Spinal cord (tissue), 10 donors: ENCODE results near the gene LAMA1. TPM values are rescaled to one million over a fixed set of nuclear protein-coding genes. Genes with fewer than 3 reads are reported as not detected.

Source experiments
- DNase-seq, 6 donors: peaks; one replicate each; pipeline versions ENCODE4 v3.0.0 to v3.0.0-alpha.2; 2013 to 2015; ENCODE audit warnings: low spot score in 6 of 6, low read depth in 4 of 6
- H3K27ac ChIP-seq: one replicate; pipeline ENCODE4 v1.5.1; 2013; ENCODE audit warnings: low read depth, low read length, control low read depth
- H3K27me3 ChIP-seq: one replicate; pipeline ENCODE4 v1.6.1; 2013; ENCODE audit warnings: low read length; ENCODE audit not compliant: control insufficient read depth, insufficient read depth
- H3K36me3 ChIP-seq: one replicate; pipeline ENCODE4 v1.6.1; 2013; ENCODE audit warnings: low read length; ENCODE audit not compliant: control insufficient read depth, insufficient read depth
- H3K4me1 ChIP-seq: one replicate; pipeline ENCODE4 v1.6.1; 2013; ENCODE audit warnings: low read length; ENCODE audit not compliant: control insufficient read depth, insufficient read depth
- H3K4me3 ChIP-seq: one replicate; pipeline ENCODE4 v1.5.1; 2013; ENCODE audit warnings: low read depth, low read length, control low read depth
- H3K9me3 ChIP-seq: one replicate; pipeline ENCODE4 v1.6.1; 2013; ENCODE audit warnings: low read length; ENCODE audit not compliant: control insufficient read depth, insufficient read depth
- WGBS: methylation state at CpG from one replicate; pipeline ENCODE4 v1.1.5; 2013; ENCODE audit warnings: missing lambda C conversion rate; ENCODE audit not compliant: insufficient coverage; 5-methylcytosine and 5-hydroxymethylcytosine counted together
- polyA plus RNA-seq, 2 donors: library from polyadenylated mRNA; unstranded; fragments of 120-200 nt; gene quantifications; one replicate each; pipeline ENCODE4 v1.2.1, GENCODE V29; 2013; ENCODE audit not compliant: insufficient read length in 2 of 2
- total RNA-seq, 2 donors: library from RNA; depleted of rRNA in 1 of 2; stranded (reverse); fragments of 120-200 nt in 1 of 2; fragments of >200 nt in 1 of 2; gene quantifications; one replicate each; pipeline versions ENCODE4 v1.2.3 to v1.2.4, GENCODE V29; 2013 to 2014
- donor health status: healthy.

LAMA1 gene
- total and polyA plus RNA-seq, 4 donors = 31.6 to 55.6 (median 46.7) TPM

DNA sequence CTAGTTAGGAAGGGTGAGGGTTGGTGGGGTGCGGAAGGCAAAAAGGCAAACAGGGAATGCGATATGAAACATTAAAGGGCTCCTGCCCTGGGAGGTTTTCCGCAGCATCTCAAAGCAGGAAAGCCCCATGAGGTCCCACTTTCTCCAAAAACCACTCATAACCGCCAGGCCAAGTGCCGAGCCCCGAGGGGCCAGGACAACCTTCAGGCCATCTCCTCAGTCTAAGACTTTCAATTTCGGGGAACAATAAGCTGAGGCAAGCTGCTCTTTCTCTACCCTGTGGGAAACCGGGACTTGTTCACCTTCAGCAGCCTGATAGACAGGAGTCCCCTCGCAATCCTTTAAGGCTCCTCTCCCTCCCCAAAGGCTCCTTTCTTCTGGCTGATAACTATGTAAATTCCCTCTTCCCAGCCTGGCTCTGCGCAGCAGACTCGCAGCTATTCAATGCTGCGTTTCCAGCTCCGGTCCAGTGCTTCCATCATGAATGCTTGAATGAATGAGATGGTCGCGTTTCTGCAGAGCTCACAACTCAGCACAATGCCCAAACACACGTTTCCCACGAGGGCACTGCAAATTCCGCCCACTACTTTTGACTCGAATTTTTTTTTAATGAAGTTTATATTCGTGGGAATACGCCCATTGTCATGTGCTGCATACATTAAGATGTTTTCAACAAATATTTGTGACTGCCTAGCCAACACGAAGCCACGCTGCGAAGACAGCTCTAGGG lies 1.4 kb downstream of the LAMA1 start:
- Histone ChIP-seq H3K27me3 (peaks cover 2% of the 10 kb centered on the region), H3K27ac (peak overlapping the region; percentile 8), H3K4me1 (peaks cover 19% of the 10 kb centered on the region), H3K36me3 (no peaks in the 10 kb centered on the region), H3K4me3 (peak overlapping the region; percentile 74), H3K9me3 (no peaks in the 10 kb centered on the region)
- DNase-seq = peak in 2 of 6 donors; percentile 85 to 88
- 1% methylated on average over 11 of the region's 24 CpGs for WGBS

DNA sequence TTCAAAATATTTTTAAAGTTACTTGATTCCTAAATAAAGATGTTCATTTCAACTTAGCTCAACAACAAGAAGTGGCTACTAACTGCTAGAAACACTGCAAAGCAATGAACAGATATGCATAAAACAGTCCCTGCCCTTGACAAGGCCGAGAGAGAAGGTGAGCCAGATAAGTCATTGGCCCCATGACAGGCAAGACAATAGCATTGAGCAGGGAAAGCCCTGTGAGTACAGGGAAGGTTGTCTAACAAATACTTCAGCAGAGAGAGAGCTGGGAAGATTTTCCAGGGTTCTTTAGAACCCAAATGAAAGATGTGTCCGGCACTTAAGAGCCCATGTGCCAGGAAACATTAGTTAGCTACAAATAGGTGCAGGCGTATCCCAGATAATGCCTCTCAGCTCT lies 4.7 kb downstream of the LAMA1 start:
- H3K27me3 ChIP-seq = peaks cover 2% of the 10 kb centered on the region
- no peaks in the 10 kb centered on the region for H3K9me3 ChIP-seq
- no peaks in the 10 kb centered on the region for H3K36me3 ChIP-seq
- peaks cover 19% of the 10 kb centered on the region for H3K4me1 ChIP-seq
- H3K4me3 ChIP-seq = no peak overlapping the region
- H3K27ac ChIP-seq = no peak overlapping the region
- WGBS = 69% methylated on average over 3 of the region's 3 CpGs
- no peak for DNase-seq

- no peaks in the 10 kb centered on the region for H3K36me3 ChIP-seq
- WGBS = 100% methylated on average over 1 of the region's 2 CpGs
- no peak overlapping the region for H3K27ac ChIP-seq
- peaks cover 2% of the 10 kb centered on the region for H3K27me3 ChIP-seq
- no peak for DNase-seq
- no peak overlapping the region for H3K4me3 ChIP-seq
- no peaks in the 10 kb centered on the region for H3K9me3 ChIP-seq
- peaks cover 13% of the 10 kb centered on the region for H3K4me1 ChIP-seq
Measured at GRCh38 chr18:7111134-7111533, 6.5 kb downstream of the LAMA1 start.

DNA sequence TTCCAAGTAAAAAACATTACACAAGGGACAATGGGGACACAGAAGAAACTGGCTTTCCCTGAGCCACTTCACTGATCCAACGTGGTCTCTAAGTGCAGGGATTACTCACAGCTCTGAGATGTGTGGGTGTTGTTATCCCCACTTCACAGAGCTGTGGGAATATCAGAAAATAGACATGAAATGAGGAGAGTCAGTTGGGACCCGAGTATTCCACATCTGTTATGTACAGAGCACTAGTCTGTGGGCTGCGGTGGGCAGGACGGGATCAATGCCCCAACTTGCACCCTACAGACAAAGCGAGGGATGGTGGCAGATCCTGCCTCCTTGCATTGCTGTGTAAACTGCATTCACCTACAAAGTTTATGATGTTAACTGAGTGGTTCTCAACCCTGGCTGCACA lies 11.7 kb downstream of the LAMA1 start:
- no peaks in the 10 kb centered on the region for H3K4me1 ChIP-seq
- H3K36me3 ChIP-seq = no peaks in the 10 kb centered on the region
- peaks cover under 1% of the 10 kb centered on the region for H3K9me3 ChIP-seq
- 97% methylated on average over 3 of the region's 5 CpGs for WGBS
- H3K27me3 ChIP-seq = no peaks in the 10 kb centered on the region
- H3K4me3 ChIP-seq = no peak overlapping the region
- DNase-seq = no peak
- H3K27ac ChIP-seq = no peak overlapping the region

- WGBS = 100% methylated on average over 1 of the region's 7 CpGs
- H3K27ac ChIP-seq = no peak overlapping the region
- no peaks in the 10 kb centered on the region for H3K27me3 ChIP-seq
- H3K4me3 ChIP-seq = no peak overlapping the region
- no peaks in the 10 kb centered on the region for H3K4me1 ChIP-seq
- no peaks in the 10 kb centered on the region for H3K36me3 ChIP-seq
- H3K9me3 ChIP-seq = peaks cover 2% of the 10 kb centered on the region
- DNase-seq = no peak
Measured at GRCh38 chr18:7105268-7105667, 12.3 kb downstream of the LAMA1 start.

DNA sequence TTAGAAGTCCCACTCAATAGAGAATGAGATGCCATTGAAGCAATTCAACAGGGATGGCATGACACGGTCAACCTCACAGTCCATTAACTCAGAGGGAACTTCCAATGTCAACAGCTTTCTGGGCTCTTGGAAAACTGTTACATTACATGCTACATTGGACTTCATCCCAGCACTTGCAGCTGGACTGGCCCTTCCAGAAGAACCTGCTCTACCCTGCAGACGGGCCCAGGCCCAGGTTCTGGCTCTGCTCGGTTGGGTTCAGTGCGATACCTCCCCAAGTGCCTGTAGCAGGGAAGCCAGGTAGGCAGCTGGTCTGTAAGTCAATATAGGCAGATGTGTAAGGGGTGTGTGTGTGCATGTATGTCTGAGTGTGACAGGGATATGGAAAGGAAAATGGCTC lies 12.9 kb downstream of the LAMA1 start:
- peaks cover 2% of the 10 kb centered on the region for H3K9me3 ChIP-seq
- H3K27ac ChIP-seq = no peak overlapping the region
- no peaks in the 10 kb centered on the region for H3K4me1 ChIP-seq
- H3K4me3 ChIP-seq = no peak overlapping the region
- no peak for DNase-seq
- H3K36me3 ChIP-seq = no peaks in the 10 kb centered on the region
- H3K27me3 ChIP-seq = no peaks in the 10 kb centered on the region
- WGBS = 65% methylated on average over 4 of the region's 4 CpGs

- no CpG with 5 or more reads among the region's 2 CpGs for WGBS
Measured at GRCh38 chr18:7102131-7102530, 15.5 kb downstream of the LAMA1 start.

DNA sequence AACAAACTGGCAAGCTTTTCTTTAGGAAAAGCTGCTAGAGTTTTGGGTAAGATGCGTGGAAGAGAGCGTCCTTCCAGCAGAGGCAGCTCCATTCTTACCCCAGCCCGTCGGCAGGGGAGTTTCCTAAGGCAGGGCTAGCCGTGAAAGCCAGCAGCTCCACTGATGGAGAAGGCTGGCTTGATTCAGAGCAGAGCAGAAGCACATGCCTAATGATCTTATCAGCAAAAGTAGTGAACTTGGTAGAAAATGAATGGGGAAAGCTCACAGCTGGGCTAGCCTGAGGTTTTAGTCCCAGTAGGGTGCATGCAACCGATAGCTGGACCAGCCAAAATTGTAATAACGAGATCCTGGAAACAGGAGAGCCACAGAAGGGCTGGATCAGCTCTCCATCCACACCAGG lies 20.8 kb downstream of the LAMA1 start:
- Histone ChIP-seq H3K27ac (no peak overlapping the region), H3K4me3 (no peak overlapping the region), H3K9me3 (peaks cover 2% of the 10 kb centered on the region), H3K4me1 (peaks cover 32% of the 10 kb centered on the region), H3K27me3 (no peaks in the 10 kb centered on the region), H3K36me3 (no peaks in the 10 kb centered on the region)
- DNase-seq = no peak
- WGBS = 54% methylated on average over 5 of the region's 7 CpGs

More at GRCh38 chr18:7102131-7102530, 15.5 kb downstream of the LAMA1 start:
- H3K4me1 ChIP-seq = no peaks in the 10 kb centered on the region
- no peaks in the 10 kb centered on the region for H3K27me3 ChIP-seq
- no peak for DNase-seq
- H3K27ac ChIP-seq = no peak overlapping the region
- H3K9me3 ChIP-seq = peaks cover 2% of the 10 kb centered on the region
- H3K36me3 ChIP-seq = no peaks in the 10 kb centered on the region
- no peak overlapping the region for H3K4me3 ChIP-seq

DNA sequence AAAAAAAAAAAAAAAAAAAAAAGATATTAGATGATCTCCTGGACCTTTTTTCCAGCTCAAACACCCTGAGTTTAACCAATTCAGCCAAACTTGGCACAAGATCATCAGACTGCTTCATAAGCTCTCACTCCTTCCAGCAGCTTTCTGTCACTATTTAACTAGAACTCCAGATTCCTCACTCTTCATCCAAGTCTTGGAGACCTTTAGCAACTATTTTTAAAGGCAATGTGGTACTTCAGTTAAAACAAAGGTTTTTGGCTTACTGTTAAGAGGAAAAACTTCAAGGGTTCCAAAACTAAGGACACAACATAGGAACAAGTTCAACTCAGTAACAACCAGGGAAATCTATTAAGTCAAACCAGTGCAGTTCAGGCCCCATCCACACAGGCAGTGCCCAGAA lies 23.2 kb downstream of the LAMA1 start:
- peak in 2 of 6 donors; percentile 18 to 81 for DNase-seq

GRCh38 chr18:7090771-7091170 lies 26.8 kb downstream of the LAMA1 start:
- peak in 1 of 6 donors; percentile 30 for DNase-seq
- Histone ChIP-seq H3K27ac (no peak overlapping the region), H3K9me3 (no peaks in the 10 kb centered on the region), H3K27me3 (no peaks in the 10 kb centered on the region), H3K4me1 (peaks cover 32% of the 10 kb centered on the region), H3K36me3 (no peaks in the 10 kb centered on the region), H3K4me3 (no peak overlapping the region)
- no CpG with 5 or more reads among the region's 2 CpGs for WGBS

More for the DNA sequence above, 23.2 kb downstream of the LAMA1 start:
- H3K9me3 ChIP-seq = no peaks in the 10 kb centered on the region
- H3K4me3 ChIP-seq = no peak overlapping the region
- H3K4me1 ChIP-seq = peaks cover 34% of the 10 kb centered on the region
- H3K27ac ChIP-seq = peak overlapping the region; percentile 43
- H3K36me3 ChIP-seq = no peaks in the 10 kb centered on the region
- H3K27me3 ChIP-seq = no peaks in the 10 kb centered on the region
